GM08714 (cell line): ENCODE measurements around the gene RBM11.

ENCODE experiments used
- H3K4me3 ChIP-seq: fragments of 200-500 bp; sonication (Bioruptor generic); 2 replicates; pipeline ENCODE4 v1.5.1; 2014; ENCODE audit warnings: mild to moderate bottlenecking, low read length, inconsistent platforms
- ZNF274 ChIP-seq: IDR thresholded peaks from 2 replicates; pipeline ENCODE4 v1.6.1; 2012; ENCODE audit warnings: mild to moderate bottlenecking, low read depth, low read length

RBM11 gene

GRCh38 chr21:14259747-14260146, 43.8 kb downstream of the RBM11 start:
- no peak for TF ChIP-seq ZNF274
- no peak overlapping the region for H3K4me3 ChIP-seq

GRCh38 chr21:14260174-14260764, 44.3 kb downstream of the RBM11 start:
- no peak overlapping the region for H3K4me3 ChIP-seq

GRCh38 chr21:14262039-14262438, 46.1 kb downstream of the RBM11 start:
- H3K4me3 ChIP-seq, result no peak overlapping the region
- TF ChIP-seq ZNF274, result no peak

More at GRCh38 chr21:14260174-14260764, 44.3 kb downstream of the RBM11 start:
- TF ChIP-seq ZNF274, result no peak

GRCh38 chr21:14263879-14264278, 47.9 kb downstream of the RBM11 start:
- TF ChIP-seq ZNF274, result no peak
- no peak overlapping the region for H3K4me3 ChIP-seq

GRCh38 chr21:14265023-14265422, 49.1 kb downstream of the RBM11 start:
- no peak overlapping the region for H3K4me3 ChIP-seq
- no peak for TF ChIP-seq ZNF274

- TF ChIP-seq ZNF274, result no peak
- H3K4me3 ChIP-seq, result no peak overlapping the region
Measured at GRCh38 chr21:14267076-14267475, 51.1 kb downstream of the RBM11 start.

- no peak for TF ChIP-seq ZNF274
- H3K4me3 ChIP-seq, result no peak overlapping the region
Measured at GRCh38 chr21:14270631-14271030, 54.7 kb downstream of the RBM11 start.

- no peak overlapping the region for H3K4me3 ChIP-seq
- no peak for TF ChIP-seq ZNF274
Measured at GRCh38 chr21:14271053-14271452, 55.1 kb downstream of the RBM11 start.

- no peak for TF ChIP-seq ZNF274
- H3K4me3 ChIP-seq, result no peak overlapping the region
Measured at GRCh38 chr21:14271641-14272040, 55.7 kb downstream of the RBM11 start.

GRCh38 chr21:14273736-14274538, 58.0 kb downstream of the RBM11 start:
- TF ChIP-seq ZNF274, result no peak

GRCh38 chr21:14275702-14276205, 59.8 kb downstream of the RBM11 start:
- no peak overlapping the region for H3K4me3 ChIP-seq
- no peak for TF ChIP-seq ZNF274

More at GRCh38 chr21:14273736-14274538, 58.0 kb downstream of the RBM11 start:
- no peak overlapping the region for H3K4me3 ChIP-seq
